HG03097 (cell line): ENCODE data around the gene POLR1C.
"Not testable (repeated sequence)": the region's sequence is repeated elsewhere in the genome, so short reads cannot be mapped to it uniquely, and the experiment has no call there.

ENCODE experiments used
- ATAC-seq: cut with Tn5 transposase; IDR thresholded peaks from one replicate; pipeline ENCODE4 v1.9.1; 2021; ENCODE audit not compliant: unreplicated experiment, low FRiP score

POLR1C gene

DNA sequence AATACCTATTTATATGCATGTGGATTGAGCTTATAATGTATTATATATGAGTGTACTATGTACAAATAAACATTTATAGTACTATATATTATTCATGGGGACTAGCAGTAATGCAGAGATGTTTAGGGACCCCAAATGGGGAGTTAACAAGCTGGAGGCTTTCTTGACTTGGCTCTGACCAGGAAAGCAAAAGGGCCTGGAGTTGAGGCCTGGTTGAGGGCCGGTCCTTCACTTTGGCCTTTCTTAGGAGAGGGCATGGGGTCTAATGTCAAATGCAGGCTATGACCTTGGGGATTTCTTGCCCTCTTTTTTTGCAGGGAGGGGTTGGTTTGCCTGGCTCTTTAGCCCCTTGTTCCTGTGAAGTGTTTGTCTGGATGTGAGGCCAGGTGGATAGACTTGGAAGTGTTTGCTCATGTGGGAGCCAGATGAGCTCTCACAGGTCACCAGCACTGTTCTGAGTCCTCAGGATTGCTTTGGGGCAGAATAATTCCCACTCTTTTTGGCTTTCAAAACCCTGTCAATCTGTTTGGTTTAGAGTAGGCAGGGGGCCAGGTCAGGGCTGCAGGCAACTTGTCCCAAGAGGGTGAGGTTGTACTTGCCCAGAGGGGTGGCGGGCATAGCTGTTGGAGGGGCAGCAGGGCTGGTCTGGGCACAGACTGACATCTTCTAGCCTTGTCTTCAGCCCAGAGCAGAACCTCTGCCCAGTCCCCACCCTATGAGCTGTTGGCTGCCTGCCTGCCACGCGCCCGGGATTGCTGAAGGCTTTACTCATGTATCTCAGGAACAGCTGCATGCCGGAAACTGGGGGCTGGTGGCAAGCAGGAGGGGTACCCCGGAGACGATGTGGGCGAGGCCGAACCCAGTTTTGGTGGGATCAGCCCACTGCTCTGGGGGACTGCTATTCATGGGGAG lies 24.9 kb upstream of the POLR1C start:
- ATAC-seq: no peak

DNA sequence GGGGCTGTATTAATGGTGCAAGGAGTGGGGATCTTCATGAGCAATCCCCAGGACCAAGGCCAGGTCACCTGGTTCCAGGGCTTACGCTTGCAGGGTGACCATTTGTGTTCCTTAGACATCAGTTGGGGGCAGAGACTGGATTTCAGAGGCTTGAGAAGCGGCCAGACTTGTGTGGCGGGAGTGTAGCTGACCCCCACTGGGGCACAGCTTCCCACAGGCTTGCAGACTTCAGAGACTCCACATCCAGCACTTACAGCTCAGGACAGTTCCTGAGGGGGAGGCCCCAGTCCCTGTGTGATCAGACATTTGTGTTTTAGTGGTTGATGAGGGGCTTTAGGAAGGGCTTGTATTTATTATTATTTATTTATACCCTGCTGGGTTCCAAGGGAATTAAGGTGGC lies 24.2 kb upstream of the POLR1C start:
- ATAC-seq: no peak

DNA sequence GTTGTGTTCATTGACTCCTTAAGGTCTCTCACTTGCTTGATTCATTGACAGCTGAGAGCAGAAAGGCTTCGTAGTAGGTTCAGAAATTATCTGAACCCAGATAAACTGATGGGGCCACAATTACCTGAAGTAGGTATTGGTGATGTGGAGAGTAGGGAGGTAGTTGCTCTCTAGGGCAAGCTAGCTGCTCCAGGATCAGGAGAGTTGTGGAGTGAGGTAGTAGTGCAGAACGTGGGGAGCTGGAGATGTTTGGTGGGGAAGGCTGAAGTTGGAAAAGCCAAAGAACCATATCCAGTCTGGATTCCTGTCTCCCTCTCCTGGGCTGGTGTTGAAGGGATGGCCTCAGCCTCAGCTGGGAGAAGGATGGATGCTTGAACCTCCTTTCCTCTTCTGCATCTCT lies 23.7 kb upstream of the POLR1C start:
- no peak for ATAC-seq

DNA sequence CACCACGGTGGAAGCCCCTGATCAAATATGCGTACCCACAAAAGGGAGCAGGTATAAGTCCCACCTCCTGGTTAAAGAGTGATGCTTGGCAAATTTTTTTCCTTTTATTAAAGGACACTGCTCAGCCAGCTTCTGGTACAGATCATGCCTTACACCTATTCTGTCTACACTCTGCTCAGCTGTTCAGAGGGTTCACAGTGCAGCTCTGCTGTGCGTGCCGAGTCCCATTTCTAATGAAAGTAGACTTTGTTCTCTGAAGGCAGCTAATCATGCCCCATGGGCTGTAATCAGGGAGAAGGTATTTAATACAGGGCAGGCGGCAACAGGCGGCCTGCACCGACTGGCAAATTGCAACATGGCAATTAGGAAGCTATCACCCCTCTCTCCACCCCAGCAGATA lies 23.1 kb upstream of the POLR1C start:
- ATAC-seq: no peak

DNA sequence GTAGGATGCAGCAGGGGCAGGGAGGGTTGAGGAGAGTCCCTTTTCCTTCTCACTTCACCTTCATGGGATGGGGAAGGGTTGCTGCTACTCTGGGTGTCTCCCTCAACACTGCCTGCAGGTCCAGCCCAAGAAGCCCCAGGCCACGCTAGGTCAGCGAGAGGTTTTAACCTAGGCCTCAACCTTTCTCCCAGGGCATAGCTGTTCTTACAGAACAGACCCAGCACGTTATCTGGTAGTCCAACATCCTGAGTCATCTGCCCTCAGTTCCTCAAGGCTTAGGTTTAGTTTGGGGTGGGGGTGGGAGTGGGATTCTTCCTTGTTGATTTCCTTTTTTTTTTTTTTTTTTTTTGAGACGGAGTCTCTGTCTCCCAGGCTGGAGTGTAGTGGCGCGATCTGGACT lies 22.6 kb upstream of the POLR1C start:
- no peak for ATAC-seq

DNA sequence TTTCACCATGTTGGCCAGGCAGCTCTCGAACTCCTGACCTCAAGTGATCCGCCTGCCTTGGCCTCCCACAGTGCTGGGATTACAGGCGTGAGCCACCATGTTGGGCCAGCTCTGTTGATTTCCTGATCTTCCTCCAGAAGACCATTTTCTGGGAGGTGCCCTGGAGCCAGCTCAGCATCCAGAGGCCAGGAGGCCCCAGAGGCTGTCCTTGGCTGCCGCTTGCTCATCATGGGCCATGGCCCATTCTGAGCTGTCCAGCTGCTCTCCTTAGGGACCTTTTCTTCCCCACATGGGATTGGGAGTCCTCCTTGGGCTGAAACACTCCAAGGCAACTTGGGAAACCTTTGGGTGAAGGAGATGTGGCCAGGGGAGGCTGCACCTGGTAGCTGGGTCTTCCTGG lies 22.1 kb upstream of the POLR1C start:
- ATAC-seq: no peak

DNA sequence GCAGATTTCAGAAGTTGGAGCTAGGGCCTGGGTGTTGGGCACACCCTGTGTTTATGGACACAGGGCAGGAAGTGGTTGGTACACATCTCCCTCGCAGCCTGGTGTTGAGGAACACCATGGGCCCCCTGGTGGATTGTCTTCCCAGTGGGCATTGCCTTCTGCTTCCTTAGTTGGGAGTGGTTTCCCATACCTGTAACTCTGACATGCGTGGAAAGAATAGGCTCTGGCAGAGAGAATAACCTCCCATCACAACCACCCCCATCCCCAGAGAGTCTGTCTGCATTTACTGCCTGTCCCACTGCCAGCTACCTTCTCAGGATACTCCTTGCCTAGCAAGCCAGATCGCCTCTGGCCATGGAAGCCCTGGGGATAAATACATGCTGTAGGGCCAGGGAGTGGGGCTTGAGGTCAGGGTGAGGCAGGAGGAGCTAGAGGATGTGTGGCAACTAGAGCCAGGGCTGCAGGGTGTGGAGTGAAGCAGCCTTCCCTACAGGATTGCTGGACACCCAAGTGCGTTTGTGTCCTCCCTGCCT lies 21.4 kb upstream of the POLR1C start:
- ATAC-seq: no peak

DNA sequence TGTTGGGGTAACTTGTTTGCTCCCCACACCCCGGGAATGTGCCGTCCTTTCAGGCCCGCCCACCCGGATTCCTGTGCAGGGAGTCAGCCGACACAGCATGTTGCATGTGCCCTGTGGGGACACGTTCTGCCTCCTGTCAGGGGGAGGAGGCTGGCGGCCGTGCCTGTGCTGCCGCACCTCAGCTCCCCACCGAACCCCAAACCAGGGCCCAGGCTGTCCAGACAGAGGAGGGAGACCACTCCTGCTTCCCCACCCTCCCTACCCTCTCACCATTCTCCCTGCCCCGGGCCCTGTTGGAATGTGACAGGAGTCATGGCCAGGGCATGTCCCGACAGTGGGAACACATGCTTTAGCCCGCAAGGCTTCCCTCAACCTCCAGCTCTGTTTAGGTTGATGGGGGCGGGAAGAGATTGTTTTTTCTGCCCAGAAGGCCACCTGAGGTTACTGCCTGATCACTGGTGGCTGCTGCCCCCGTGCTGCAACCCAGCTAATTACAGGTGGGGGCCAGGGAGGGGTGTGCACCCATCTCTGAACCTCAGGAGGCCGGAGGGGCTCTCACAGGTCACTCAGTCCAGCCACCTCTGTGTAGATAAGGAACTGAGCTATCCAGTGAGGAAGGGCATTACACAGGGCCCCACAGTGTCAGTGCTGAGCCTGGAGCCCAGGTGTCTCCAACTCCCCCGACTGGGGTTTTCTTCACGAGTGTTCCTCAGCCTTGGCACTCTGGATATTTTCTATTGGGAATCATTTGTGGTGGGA lies 20.3 kb upstream of the POLR1C start:
- ATAC-seq: no peak

DNA sequence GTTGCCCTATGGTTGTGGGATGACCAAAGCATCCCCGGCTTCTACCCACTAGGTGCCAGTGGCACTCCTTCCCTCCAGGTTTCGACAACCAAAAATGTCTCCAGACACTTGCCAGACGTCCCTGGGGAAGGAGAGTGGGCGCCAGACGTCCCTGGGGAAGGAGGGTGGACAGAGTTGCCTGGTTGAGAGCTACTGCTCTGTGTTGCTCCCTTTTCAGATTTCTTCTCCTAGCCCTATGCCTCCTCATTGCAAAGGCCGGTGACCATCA lies 19.8 kb upstream of the POLR1C start:
- ATAC-seq: no peak

DNA sequence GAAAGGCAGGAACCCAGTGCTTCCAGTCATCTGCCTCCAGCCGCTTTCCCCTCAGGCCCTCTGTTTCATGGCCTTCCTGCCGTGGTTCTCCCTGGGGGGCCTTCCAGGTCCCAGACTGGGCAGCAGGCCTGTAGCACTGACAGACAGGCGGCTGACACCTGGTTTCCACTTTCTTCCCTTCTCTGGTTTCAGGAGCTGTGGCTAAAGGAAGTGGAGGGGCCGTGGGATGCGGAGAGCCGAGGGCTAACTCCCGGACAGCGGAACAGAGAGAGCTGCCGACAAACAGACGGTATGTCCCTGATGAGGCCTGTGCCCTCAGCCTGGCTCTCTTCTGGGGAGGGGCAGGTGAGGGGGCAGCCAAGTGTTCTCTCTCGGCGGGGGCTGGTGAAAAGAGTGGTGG lies 19.2 kb upstream of the POLR1C start:
- ATAC-seq: no peak

DNA sequence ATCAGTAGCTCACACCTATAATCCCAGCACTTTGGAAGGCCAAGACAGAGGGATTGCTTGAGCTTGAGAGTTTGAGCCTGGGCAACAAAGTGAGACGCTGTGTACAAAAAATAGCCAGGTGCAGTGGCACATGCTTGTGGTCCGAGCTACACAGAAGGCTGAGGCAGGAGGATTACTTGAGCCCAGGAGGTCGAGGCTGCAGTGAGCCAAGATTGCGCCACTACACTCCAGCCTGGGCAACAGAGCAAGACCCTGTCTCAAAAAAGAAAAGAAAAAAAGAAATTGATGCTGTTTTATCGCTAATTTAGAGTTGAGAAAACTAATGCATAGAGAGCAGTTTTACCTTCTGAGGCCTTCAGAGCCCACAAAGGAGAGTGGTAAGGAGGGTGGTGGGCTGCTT lies 18.6 kb upstream of the POLR1C start:
- not testable (repeated sequence) for ATAC-seq

DNA sequence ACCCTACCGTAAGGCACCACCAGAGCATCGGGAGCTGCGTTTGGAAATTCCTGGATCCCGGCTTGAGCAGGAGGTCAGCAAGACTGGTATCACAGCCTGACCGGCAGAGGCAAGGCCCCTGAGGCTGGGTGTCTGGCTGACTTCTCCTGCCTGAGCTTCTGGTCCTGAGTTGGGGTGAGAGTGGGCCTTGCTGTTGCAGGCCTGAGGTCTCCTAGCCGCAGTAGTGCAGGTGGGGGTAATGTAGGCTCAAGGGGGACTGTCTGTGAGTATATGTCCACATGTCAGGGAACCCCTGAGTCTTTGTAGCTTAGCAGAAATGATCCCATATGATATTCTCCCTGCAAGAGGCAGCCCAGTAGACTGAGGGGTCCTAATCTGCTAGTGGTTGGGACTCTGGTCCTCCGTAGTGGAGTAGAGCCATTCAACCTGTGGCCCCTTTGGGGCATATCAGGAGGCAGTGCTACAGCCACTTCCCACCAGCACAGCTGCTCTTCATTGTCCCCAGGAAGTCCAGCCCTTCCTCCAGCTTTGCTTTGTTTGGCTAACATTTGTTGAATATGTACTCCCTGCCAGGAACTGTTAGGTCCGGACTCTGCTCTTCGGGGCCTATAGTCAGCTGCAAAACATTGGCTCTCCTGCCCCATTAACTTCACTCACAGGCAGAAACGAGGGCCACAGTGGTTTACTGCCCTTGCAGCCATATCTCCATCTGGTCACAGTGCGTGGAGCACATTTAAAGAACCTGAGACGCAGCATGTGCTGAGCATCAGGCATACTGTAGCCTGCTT lies 17.7 kb upstream of the POLR1C start:
- no peak for ATAC-seq

DNA sequence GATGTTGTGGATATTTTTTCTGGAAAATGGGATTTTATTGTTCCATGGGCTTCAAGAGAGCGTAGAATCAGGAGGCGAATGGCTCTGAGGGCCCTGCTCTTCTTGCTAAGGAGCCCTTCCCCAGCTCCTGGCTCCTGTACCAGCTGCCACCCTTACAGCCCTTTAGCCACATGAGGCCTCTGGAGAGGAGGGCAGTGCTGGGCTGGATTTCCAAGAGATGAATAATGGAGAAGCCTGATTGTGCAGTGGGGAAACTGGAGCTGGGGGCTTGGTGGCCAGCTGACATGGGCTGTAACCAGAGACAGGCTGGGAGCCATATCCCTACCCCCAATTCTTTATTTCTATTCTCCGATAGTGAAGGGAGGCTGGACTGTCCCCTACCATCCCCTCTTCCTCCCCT lies 16.0 kb upstream of the POLR1C start:
- ATAC-seq: no peak

DNA sequence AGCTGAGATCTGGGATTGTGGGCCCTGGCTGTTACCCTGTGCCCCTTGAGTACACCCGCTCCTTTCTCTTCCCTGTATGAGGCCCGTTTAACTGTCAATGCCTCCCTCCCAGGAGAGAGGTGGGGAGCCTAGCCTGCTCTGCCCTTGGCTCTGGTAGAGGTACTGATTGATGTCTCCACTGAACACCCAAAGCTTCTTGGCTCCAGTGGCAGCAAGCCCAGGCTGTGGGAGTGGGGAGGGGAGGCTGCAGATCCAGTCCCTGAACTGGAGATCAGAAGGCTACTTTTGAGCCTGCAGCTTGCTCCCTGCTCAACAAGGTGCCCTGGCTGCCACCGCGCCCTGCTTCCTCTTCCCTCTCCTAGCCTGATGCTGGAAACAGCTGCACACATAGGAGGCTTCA lies 14.2 kb upstream of the POLR1C start:
- no peak for ATAC-seq

DNA sequence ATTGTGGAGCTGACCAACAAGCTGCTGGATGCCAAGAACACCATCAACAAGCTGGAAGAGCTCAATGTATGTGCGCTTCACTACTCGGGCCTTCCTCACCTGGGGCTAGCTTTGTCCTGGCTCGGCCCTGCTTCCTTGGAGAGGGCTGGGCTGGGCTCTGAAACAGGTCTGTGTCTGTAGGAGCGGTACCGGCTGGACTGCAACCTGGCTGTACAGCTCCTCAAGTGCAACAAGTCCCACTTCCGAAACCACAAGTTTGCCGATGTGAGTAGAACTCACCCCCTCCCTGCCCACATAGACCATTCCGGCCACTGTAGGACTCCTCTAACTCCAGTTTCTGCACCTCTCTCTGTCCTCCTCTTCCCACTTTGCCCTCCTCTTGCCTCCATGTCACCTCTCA lies 13.4 kb upstream of the POLR1C start:
- ATAC-seq: no peak

DNA sequence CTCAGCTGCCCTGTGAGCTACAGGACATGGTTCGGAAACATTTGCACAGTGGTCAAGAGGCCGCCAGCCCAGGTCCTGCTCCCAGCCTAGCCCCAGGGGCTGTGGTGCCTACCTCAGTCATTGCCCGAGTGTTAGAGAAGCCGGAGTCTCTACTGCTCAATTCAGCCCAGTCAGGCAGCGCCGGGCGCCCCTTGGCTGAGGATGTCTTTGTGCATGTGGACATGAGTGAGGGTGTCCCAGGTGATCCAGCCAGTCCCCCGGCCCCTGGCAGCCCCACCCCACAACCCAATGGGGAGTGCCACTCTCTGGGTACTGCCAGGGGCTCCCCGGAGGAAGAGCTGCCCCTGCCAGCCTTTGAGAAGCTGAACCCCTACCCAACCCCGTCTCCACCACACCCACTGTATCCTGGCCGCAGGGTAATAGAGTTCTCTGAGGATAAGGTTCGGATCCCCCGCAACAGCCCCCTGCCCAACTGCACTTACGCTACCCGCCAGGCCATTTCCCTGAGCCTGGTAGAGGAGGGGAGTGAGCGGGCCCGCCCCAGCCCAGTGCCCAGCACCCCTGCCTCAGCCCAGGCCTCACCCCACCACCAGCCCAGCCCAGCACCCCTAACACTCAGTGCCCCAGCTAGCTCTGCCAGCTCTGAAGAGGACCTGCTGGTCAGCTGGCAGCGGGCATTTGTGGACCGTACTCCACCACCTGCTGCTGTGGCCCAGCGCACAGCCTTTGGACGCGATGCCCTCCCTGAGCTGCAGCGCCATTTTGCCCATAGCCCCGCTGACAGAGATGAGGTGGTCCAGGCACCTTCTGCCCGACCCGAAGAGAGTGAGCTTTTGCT lies 11.9 kb upstream of the POLR1C start:
- ATAC-seq: no peak

DNA sequence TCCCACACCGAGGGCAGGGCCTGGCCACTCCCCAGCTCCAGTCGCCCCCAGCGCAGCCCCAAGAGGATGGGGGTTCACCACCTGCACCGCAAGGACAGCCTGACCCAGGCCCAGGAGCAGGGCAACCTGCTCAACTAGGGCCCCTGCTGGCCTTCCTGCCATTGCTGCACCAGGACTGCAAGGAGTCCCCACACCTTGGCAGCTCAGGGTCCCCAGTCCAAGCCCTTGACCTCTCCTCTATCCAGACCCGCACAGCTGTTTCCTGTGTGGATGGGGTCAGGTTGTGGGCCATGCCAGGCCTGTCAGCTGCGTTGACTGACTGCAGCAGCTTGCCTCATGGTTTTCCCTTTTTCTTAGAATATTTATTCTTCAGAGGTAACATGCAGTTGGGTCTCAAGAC lies 11.2 kb upstream of the POLR1C start:
- no peak for ATAC-seq

DNA sequence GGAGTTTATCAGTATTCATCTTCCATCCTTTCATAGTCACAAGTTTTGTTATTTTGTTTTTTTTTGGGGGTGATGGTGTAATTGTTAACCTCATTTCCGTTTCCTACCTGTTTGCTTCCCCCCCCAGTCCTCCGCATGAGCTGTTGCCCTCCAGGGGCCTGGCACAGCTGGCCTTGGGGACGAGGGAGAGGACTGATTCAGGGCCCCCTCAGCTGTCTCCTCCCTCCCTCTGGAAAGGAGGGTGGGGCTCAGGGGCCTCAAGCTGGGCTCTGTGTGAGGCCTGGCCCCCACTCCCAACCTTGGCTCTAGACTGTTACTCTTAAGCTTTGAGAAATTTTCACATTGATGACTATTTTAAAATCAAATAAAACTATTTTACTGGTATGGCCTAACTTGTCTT lies 10.7 kb upstream of the POLR1C start:
- ATAC-seq: no peak

DNA sequence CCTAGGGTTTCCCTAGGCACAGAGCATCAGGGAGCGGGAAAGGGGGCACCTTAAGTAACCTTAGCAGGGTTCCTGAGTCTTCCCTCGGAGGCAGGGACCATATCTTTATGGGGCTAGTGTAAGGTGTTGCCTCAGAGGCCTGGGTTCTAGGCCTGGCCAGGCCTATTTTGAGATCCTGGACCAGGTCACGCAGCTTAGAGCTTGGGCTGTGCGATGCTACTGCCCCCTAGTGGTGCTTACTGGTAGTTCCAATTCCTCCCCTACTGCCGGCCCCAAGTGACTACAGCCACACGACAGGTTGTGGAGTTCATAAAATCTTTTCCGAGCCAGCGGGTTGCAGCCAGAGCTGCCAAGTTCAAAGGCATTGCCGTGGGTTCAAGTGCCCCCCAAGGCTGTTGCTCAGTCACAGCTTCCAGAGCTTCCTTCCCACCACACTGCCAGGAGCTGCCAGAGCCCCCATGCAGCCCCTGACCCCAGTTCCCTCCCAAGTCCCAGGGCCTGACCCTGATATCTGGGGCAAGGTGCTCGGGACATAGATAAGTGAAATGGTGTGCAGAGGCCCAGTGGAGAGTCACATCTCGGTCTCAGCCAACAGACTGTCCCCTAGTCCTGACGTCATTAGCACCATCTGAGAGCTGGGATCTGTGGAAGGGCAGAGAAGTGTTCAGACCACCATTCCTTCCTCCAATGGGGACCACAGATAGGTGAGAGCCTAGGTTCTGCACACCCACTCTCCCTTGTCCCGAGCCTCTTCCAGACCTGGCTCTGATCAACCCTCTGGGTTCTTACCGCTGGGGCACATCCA lies 10.0 kb upstream of the POLR1C start:
- ATAC-seq: peak; percentile 49
